ENCODE data around the gene SLTM.
"Not testable (repeated sequence)": the region's sequence is repeated elsewhere in the genome, so short reads cannot be mapped to it uniquely, and the experiment has no call there.

SLTM gene

DNA sequence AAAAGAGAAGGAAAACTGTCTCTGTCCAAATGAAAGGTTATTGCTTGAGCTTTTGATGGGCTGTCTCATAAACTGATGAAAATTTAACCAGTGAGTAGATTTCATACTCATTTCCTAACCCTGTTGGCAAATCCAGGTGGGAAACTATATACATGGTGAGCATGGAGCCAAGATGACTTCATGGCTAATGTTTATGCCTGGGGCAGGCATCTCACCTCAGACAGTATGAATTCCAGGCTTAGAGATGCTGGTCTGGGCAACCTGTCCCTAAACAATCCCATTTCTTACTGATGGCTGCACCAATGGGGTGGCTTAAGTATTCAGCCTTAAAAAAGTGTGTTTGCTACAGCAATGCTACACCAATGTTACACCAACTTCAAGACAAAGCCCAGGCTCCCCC is 58.1 kb downstream of the SLTM start:
- DNase-seq: no peak

GRCh38 chr15:58873267-58873666 is 60.2 kb downstream of the SLTM start:
- DNase-seq: no peak

GRCh38 chr15:58870451-58870850 is 63.0 kb downstream of the SLTM start:
- DNase-seq: no peak

DNA sequence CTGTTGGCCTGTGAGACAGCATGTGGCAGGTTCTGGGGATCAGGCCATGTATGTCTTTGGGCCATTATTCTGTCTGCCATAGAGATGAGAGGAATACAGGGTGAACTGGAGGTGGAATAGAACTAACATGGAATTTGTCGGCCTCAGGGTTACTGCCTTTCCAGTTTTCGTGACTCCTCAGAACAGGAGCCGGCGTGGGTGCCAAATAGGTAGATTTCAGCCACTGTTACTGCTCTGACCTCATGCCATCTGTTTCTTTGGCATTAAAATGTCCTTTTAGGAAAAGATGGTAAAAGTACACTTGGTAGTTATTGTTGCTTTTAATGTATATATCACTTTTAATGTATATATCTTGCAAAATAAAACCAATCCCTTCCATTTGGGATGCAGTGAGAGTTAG is 65.6 kb downstream of the SLTM start:
- no peak for DNase-seq

GRCh38 chr15:58865425-58865880 is 68.0 kb downstream of the SLTM start:
- DNase-seq: no peak

DNA sequence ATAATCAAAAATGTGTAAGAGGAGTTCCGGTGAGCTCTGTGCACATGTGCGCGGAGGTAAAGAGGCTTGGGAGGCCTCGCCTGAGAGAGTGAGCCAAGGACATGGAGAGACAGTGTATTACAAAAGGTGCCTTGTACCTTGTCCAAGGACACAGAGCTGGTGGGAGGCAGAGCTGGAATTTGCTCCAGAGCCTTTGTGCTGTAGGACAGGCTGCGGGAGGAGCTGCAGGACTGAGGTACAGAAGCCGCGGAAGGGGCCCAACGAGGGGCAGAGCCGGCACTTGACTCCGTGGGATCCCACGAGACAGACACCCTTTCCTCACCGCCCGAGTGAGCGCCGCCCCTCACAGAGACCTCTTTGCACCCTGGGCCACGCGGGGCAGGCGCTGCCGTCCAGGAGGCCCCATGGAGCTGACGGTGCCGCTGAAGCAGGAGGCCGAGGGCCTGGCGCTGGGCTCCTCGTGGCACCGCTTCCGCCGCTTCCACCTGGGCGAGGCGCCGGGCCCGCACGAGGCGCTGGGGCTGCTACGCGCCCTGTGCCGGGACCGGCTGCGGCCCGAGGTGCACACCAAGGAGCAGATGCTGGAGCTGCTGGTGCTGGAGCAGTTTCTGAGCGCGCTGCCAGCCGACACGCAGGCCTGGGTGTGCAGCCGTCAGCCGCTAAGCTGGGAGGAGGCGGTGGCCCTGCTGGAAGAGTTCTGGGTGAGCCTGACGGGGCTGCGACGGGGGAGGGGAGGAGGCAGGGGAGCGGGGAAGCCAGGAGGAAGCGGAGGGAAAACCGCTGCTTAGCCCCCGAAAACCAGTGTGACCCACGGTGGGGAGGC is 68.7 kb downstream of the SLTM start:
- DNase-seq: no peak

DNA sequence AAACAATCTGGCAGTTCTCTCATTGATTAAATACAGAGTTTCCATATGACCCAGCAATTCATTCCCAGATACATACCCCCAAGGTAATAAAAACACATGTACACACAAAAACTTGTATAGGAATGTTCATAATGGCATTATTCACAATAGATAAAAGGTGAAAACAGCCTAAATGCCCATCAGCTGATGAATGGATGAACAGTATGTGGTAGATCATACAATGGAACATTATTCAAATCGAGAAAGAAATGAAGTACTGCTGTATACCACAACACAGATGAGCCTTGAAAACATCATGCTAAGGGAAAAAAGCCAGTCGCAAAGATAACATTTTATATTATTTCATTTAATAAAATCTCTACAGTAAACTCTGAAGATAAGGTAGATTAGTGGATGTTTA is 71.2 kb downstream of the SLTM start:
- DNase-seq: no peak

DNA sequence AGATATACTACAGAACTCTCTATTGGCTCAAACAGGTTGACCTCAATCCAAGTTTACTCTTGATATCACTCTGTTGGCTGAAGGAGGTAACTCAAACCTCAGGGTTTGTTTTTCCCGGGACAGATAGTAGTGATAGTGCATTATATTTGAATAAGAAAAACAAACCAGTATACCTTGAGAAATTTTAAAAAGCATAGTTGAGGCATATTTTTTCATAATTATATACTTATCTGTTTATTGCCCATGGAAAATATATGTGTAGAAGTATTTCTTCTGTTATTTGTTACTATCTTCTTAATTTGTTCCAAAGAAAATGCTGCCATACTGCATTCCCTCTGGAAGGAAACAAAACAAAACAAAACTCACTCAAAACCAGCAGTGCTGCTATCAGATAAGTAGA is 76.9 kb downstream of the SLTM start:
- DNase-seq: not testable (repeated sequence)

GRCh38 chr15:58856086-58856485 is 77.4 kb downstream of the SLTM start:
- no peak for DNase-seq

DNA sequence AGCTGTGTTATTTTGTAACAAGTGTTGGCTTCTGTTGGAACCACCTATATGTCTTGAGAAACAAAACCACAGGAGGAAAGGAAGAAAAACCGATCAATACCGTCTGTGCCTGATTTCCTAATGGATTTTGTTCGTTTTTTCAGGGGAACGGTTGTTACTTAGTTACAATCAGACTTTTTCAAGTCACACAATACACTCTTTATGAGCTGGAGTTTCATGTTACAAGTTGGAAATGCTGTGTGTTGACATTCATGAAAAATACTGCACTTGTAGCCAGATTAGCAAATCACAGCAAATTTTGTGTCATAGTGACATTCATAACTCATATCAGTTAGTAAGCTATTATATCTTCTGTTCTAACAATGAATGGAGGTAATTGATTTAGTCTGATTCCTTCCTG is 78.9 kb downstream of the SLTM start:
- no peak for DNase-seq

GRCh38 chr15:58852347-58852746 is 81.1 kb downstream of the SLTM start:
- no peak for DNase-seq

DNA sequence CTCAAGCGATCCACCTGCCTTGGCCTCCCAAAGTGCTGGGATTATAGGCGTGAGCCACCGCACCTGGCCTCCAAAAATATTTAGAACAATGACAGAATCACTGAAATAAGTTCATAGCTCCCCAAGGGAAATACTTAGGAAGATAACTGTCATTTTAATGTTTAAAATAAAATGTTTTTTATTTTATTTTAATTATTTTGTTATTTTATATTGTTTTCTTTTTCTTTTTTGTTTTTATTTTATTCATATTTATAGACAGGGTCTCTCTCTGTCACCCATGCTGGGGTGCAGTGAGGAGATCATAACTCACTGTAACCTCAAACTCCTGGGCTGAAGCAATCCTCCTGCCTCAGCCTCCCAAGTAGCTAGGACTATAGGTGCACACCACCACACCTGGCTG is 82.3 kb downstream of the SLTM start:
- not testable (repeated sequence) for DNase-seq

- DNase-seq: no peak
Measured at GRCh38 chr15:58842713-58843396, 90.6 kb downstream of the SLTM start.

GRCh38 chr15:58840048-58840447 is 93.4 kb downstream of the SLTM start:
- DNase-seq: no peak

DNA sequence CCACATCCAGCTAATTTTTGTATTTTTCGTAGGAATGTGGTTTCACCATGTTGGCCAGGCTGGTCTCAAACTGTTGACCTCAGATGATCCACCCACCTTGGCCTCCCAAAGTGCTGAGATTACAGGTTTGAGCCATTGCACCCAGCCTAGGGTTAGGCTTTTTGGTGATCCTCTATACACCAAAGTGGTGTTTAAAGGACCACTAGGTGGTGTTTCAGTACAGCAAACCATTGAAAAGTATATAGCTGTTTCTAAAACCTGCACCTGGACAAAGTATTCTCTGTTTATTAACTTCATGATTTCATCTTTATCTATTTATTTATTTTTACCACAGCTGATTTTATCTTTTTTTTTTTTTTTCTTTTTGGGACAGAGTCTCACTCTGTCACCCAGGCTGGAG is 94.0 kb downstream of the SLTM start:
- no peak for DNase-seq

DNA sequence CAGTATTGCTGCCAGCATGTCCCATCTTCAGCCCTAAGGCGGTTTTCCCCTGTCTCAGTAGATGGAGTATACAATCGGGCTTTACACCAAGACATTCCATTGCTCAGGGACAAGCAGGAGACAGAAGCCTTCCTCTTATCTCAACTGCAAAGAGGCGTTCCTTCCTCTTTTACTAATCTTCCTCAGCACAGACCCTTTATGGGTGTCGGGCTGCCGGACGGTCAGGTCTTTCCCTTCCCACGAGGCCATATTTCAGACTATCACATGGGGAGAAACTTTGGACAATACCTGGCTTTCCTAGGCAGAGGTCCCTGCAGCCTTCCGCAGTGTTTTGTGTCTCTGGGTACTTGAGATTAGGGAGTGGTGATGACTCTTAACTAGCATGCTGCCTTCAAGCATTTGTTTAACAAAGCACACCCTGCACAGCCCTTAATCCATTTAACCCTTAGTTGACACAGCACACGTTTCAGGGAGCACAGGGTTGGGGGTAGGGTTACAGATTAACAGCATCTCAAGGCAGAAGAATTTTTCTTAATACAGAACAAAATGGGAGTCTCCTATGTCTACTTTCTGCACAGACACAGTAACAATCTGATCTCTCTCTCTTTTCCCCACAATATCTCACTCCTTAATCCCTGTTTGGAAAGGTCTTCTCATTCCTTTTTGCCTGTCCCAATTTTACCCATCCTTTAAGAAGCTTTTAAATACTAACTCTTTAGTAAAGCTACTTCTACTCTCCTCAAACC is 99.6 kb downstream of the SLTM start:
- DNase-seq: not testable (repeated sequence)

DNA sequence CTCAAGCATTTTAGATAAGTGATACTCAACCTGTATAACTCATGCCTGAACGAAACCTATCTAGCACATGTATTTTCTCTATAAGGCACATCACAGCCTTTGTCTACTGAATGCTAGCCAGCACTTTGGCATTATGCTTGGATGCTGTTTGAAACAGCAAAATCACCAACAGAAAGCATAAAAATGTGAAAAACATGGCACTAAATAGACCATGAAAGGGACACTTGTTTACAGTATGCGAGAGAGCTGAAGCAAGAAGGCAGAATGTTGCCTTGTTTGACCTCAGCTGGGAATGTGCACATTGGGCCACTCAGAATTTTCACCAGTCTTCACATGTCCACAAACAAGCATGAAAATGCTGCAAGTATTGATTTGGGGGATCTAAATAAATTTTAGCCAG is 102.9 kb downstream of the SLTM start:
- DNase-seq: no peak
